K562 (cell line): Measurements from ENCODE around the gene FAM174C.

Source experiments
- EZH2 ChIP-seq: IDR thresholded peaks from 2 replicates; pipeline ENCODE4 v1.6.1; 2012; ENCODE audit warnings: low read depth, mild to moderate bottlenecking, inconsistent platforms, low read length, borderline replicate concordance
- FOS ChIP-seq: IDR thresholded peaks from 3 replicates; pipeline ENCODE4 v1.6.1; 2011; ENCODE audit not compliant: insufficient read length; ENCODE audit errors: extremely low read depth
- HDAC8 ChIP-seq: fragments of 450-650 bp; IDR thresholded peaks from 2 replicates; pipeline ENCODE4 v1.6.1; 2016; ENCODE audit warnings: mild to moderate bottlenecking, missing genetic modification characterization, moderate library complexity, missing compliant biosample characterization
- MXI1 ChIP-seq: IDR thresholded peaks from 2 replicates; pipeline ENCODE4 v1.6.1; 2011; ENCODE audit warnings: low read depth, mild to moderate bottlenecking, improper control_type of control experiment, low read length
- TF ChIP-seq, protein P1 (sequence below), 3 experiments: IDR thresholded peaks in 2 of 3; conservative IDR thresholded peaks in 1 of 3; 2 replicates each; pipeline ENCODE4 v1.5.1; 2011 to 2012; ENCODE audit warnings: low read length in 3 of 3, mild to moderate bottlenecking in 3 of 3, control low read depth in 2 of 3, improper control_type of control experiment in 1 of 3, inconsistent platforms in 1 of 3, low read depth in 1 of 3, mixed read lengths in 1 of 3, moderate library complexity in 1 of 3; ENCODE audit not compliant: insufficient read depth in 2 of 3

DNA sequence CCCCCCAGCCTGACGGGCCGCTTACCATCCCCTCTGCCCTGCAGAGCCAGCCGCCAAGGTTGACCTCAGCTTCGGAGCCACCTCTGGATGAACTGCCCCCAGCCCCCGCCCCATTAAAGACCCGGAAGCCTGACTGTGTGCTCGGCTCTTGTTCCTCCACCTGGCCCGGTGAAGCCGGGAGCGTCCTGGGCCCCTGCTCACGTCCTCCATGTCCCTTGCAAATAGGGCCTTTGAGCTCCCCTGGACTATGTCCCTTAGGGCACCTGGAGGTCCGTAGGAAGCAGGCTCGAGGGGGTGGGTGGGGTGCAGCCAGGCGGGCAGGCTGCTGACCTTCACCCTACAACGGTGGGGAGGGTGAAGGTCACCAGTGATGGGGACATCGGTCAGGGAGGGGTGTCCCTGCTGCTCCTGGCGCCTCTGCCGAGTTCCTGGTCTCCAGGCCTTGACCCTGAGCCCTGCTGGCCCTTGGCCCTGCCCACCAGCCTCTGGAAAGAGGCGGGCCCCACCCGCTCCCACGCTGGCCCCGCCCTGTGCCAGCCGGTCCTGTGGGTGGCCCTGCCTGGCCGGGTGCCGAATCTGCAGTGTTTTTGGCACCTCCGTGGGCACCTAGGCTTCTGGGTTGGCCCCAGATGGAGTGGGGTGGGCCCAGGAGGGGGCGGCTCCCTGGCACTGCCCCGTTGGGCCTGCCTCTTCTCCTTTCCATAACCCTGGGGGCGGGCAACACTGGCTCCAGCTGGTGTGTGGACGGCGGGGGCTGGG, 30.5 kb upstream of the FAM174C start:
- TF ChIP-seq, protein P1, sequence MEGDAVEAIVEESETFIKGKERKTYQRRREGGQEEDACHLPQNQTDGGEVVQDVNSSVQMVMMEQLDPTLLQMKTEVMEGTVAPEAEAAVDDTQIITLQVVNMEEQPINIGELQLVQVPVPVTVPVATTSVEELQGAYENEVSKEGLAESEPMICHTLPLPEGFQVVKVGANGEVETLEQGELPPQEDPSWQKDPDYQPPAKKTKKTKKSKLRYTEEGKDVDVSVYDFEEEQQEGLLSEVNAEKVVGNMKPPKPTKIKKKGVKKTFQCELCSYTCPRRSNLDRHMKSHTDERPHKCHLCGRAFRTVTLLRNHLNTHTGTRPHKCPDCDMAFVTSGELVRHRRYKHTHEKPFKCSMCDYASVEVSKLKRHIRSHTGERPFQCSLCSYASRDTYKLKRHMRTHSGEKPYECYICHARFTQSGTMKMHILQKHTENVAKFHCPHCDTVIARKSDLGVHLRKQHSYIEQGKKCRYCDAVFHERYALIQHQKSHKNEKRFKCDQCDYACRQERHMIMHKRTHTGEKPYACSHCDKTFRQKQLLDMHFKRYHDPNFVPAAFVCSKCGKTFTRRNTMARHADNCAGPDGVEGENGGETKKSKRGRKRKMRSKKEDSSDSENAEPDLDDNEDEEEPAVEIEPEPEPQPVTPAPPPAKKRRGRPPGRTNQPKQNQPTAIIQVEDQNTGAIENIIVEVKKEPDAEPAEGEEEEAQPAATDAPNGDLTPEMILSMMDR (IDR thresholded peaks at IDR 0.05 in 2 of 3, conservative IDR thresholded peaks at IDR 0.05 in 1 of 3; ENCODE audit: insufficient read depth in 2 of 3, low read depth in 1 of 3, low read length in 3 of 3): no peak
- TF ChIP-seq MXI1: no peak
- TF ChIP-seq EZH2: no peak
- no peak for TF ChIP-seq HDAC8 (tag)
- no peak for TF ChIP-seq FOS
